SK-N-SH treated with all-trans-retinoic acid at 6 μM for 48 hours (cell line): ENCODE data around the gene GALM.
"Not testable (repeated sequence)": the region's sequence is repeated elsewhere in the genome, so short reads cannot be mapped to it uniquely, and the experiment has no call there.

Source experiments
- ATAC-seq: fragments of 200-7000 bp; cut with Tn5 transposase; 3 replicates; pipeline ENCODE4 v1.9.1; 2020; ENCODE audit warnings: mild to moderate bottlenecking, moderate library complexity
- ARNTL ChIP-seq: fragments of 450-650 bp; formaldehyde crosslinking; IDR thresholded peaks from 2 replicates; pipeline ENCODE4 v1.5.0; 2020; ENCODE audit warnings: low read depth, mild to moderate bottlenecking, moderate library complexity, borderline replicate concordance
- BACH2 ChIP-seq: fragments of 250-450 bp; sonication (Bioruptor Pico); IDR thresholded peaks from 2 replicates; pipeline ENCODE4 v1.9.0; 2021; ENCODE audit warnings: mild to moderate bottlenecking, borderline replicate concordance
- CSDC2 ChIP-seq: fragments of 250-450 bp; sonication (Bioruptor Pico); IDR thresholded peaks from 2 replicates; pipeline ENCODE4 v1.5.0; 2020; ENCODE audit warnings: mild to moderate bottlenecking, moderate library complexity
- GLIS3 ChIP-seq: fragments of 250-450 bp; sonication (Bioruptor Pico); IDR thresholded peaks from 2 replicates; pipeline ENCODE4 v1.5.0; 2020; ENCODE audit warnings: mild to moderate bottlenecking, moderate library complexity
- OSR1 ChIP-seq: fragments of 250-450 bp; sonication (Bioruptor Pico); IDR thresholded peaks from 2 replicates; pipeline ENCODE4 v1.8.0; 2022; ENCODE audit warnings: moderate library complexity, mild to moderate bottlenecking, inconsistent platforms
- RARB ChIP-seq: fragments of 250-450 bp; sonication (Bioruptor Pico); IDR thresholded peaks from 2 replicates; pipeline ENCODE4 v1.8.0; 2021; ENCODE audit warnings: mild to moderate bottlenecking, moderate library complexity
- SNAI2 ChIP-seq: fragments of 250-450 bp; sonication (Bioruptor Pico); IDR thresholded peaks from 2 replicates; pipeline ENCODE4 v1.5.0; 2020; ENCODE audit warnings: mild to moderate bottlenecking, moderate library complexity
- TOX ChIP-seq: fragments of 250-450 bp; sonication (Bioruptor Pico); IDR thresholded peaks from 2 replicates; pipeline ENCODE4 v1.8.0; 2021; ENCODE audit warnings: mild to moderate bottlenecking, moderate library complexity, borderline replicate concordance
- ZC3H10 ChIP-seq: fragments of 250-450 bp; sonication (Bioruptor Pico); IDR thresholded peaks from 2 replicates; pipeline ENCODE4 v1.5.1; 2021; ENCODE audit warnings: mild to moderate bottlenecking, moderate library complexity
- ZFP3 ChIP-seq: fragments of 250-450 bp; sonication (Bioruptor Pico); IDR thresholded peaks from 2 replicates; pipeline ENCODE4 v1.5.0; 2020; ENCODE audit warnings: mild to moderate bottlenecking, moderate library complexity
- ZFP30 ChIP-seq: fragments of 450-650 bp; formaldehyde crosslinking; IDR thresholded peaks from 2 replicates; pipeline ENCODE4 v1.5.0; 2022; ENCODE audit warnings: mild to moderate bottlenecking, moderate library complexity
- ZNF565 ChIP-seq: fragments of 450-650 bp; formaldehyde crosslinking; conservative IDR thresholded peaks from 2 replicates; pipeline ENCODE4 v1.5.0; 2020; ENCODE audit warnings: low read depth, mild to moderate bottlenecking, moderate library complexity
- ZNF70 ChIP-seq: fragments of 450-650 bp; formaldehyde crosslinking; IDR thresholded peaks from 2 replicates; pipeline ENCODE4 v1.5.0; 2020; ENCODE audit warnings: mild to moderate bottlenecking, moderate library complexity
- ZNF8 ChIP-seq: fragments of 450-650 bp; formaldehyde crosslinking; IDR thresholded peaks from 2 replicates; pipeline ENCODE4 v1.5.0; 2020; ENCODE audit warnings: mild to moderate bottlenecking, moderate library complexity
- TF ChIP-seq, protein P1 (sequence below): fragments of 250-450 bp; sonication (Bioruptor Pico); IDR thresholded peaks from 2 replicates; pipeline ENCODE4 v1.5.1; 2020; ENCODE audit warnings: low read depth, mild to moderate bottlenecking, moderate library complexity
- TF ChIP-seq, protein P2 (sequence below): fragments of 250-450 bp; sonication (Bioruptor Pico); IDR thresholded peaks from 2 replicates; pipeline ENCODE4 v1.8.0; 2020; ENCODE audit warnings: mild to moderate bottlenecking, moderate library complexity, borderline replicate concordance
- TF ChIP-seq, protein P3 (sequence below): fragments of 250-450 bp; sonication (Bioruptor Pico); IDR thresholded peaks from 2 replicates; pipeline ENCODE4 v1.8.0; 2021; ENCODE audit warnings: low read depth, mild to moderate bottlenecking, moderate library complexity, borderline replicate concordance
- TF ChIP-seq, protein P4 (sequence below): fragments of 250-450 bp; sonication (Bioruptor Pico); IDR thresholded peaks from 2 replicates; pipeline ENCODE4 v1.5.0; 2020; ENCODE audit warnings: mild to moderate bottlenecking, moderate library complexity

GALM gene

DNA sequence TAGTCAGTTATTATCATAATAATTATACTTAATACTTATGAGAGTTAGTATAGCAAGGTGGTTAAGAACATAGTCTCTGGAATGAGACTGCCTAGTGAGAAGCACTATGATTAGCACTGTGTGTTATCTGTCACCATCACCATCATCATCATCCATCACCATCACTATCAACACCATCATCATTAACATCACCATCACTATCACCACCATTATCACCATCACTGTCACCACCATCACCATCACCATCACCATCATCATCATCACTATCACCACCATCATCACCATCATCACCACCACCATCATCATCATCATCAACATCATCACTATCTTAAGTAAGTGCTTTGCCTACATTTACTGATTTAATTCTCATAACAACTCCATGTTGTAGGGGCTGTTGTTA lies 45.6 kb downstream of the GALM start:
- ATAC-seq: no peak
- TF ChIP-seq ZNF565 (CRISPR knock-in tag): no peak
- TF ChIP-seq GLIS3: no peak
- no peak for TF ChIP-seq ZC3H10 (CRISPR knock-in tag)
- TF ChIP-seq, protein P1, sequence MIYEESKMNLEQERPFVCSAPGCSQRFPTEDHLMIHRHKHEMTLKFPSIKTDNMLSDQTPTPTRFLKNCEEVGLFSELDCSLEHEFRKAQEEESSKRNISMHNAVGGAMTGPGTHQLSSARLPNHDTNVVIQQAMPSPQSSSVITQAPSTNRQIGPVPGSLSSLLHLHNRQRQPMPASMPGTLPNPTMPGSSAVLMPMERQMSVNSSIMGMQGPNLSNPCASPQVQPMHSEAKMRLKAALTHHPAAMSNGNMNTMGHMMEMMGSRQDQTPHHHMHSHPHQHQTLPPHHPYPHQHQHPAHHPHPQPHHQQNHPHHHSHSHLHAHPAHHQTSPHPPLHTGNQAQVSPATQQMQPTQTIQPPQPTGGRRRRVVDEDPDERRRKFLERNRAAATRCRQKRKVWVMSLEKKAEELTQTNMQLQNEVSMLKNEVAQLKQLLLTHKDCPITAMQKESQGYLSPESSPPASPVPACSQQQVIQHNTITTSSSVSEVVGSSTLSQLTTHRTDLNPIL (CRISPR knock-in tag): no peak
- TF ChIP-seq, all 23 proteins: peak for 0

DNA sequence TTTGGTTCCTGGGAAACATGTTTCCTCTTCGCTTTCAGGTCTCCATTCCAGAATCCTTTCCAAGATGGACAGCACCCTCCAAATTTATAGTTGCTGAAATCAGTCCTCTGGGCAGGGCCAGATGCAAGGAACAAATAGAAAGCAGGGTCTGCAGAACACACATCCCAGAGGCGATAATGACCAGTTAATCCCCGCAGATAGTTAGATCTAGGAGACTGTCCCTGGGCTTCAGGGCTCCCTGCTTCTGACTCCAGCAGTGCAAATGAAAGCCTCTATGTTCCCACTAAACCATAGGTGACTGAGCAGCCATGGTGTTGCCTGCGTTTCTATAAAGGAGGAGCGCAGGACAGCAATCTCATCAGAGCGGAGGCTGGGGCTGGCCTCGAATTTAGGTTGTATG lies 46.5 kb downstream of the GALM start:
- TF ChIP-seq, protein P2, sequence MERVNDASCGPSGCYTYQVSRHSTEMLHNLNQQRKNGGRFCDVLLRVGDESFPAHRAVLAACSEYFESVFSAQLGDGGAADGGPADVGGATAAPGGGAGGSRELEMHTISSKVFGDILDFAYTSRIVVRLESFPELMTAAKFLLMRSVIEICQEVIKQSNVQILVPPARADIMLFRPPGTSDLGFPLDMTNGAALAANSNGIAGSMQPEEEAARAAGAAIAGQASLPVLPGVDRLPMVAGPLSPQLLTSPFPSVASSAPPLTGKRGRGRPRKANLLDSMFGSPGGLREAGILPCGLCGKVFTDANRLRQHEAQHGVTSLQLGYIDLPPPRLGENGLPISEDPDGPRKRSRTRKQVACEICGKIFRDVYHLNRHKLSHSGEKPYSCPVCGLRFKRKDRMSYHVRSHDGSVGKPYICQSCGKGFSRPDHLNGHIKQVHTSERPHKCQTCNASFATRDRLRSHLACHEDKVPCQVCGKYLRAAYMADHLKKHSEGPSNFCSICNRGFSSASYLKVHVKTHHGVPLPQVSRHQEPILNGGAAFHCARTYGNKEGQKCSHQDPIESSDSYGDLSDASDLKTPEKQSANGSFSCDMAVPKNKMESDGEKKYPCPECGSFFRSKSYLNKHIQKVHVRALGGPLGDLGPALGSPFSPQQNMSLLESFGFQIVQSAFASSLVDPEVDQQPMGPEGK (CRISPR knock-in tag): no peak
- no peak for TF ChIP-seq TOX (CRISPR knock-in tag)
- ATAC-seq: no peak

DNA sequence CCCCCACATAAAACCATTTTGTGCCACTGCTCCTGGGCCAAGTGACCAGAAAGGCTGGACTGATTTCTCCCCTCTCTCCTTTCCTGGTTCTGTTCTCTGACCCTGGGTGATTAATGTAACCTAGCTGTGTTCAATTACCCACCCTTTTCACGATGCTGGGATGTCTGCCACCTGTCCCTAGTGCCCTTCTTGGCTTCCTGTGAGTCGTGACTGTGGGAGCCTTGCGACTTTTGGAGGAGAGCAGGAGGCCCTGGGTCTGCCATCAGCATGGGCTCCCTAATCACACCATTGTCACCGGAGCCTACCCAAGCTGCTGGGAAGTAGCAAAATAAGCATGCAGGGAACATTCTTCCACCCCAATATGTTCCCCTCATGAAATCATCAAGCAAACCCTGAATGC lies 47.0 kb downstream of the GALM start:
- TF ChIP-seq BACH2 (CRISPR knock-in tag) (no peak), RARB (no peak), ARNTL (CRISPR knock-in tag) (no peak), TOX (CRISPR knock-in tag) (no peak)
- TF ChIP-seq, protein P2 (CRISPR knock-in tag): no peak
- TF ChIP-seq, protein P1 (CRISPR knock-in tag): no peak
- no peak for ATAC-seq

DNA sequence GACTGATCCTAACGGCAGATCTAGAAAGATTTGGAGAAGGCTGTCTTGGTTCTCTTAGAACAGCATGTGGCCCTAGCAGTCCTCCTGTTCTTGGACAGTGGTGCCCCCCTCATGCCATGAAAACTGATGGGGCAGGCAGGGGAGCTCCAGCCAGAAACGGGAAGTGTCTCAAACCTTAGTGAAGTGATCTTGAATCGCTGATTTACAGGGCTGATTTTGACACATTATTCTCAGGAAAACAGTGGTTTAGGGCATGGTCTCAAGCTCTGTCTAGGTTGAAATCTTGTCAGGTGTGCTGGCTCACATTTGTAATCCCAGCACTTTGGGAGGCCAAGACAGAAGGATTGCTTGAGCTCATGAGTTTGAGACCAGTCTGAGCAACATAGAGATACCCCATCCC lies 47.4 kb downstream of the GALM start:
- TF ChIP-seq OSR1 (no peak), TOX (CRISPR knock-in tag) (no peak), GLIS3 (no peak), ZNF8 (CRISPR knock-in tag) (no peak), SNAI2 (CRISPR knock-in tag) (no peak), ZFP3 (no peak), CSDC2 (CRISPR knock-in tag) (no peak), ZNF565 (CRISPR knock-in tag) (no peak), ZC3H10 (CRISPR knock-in tag) (no peak), ZFP30 (CRISPR knock-in tag) (no peak), RARB (no peak), BACH2 (CRISPR knock-in tag) (no peak), ZNF70 (CRISPR knock-in tag) (no peak)
- TF ChIP-seq, protein P2 (CRISPR knock-in tag): no peak
- TF ChIP-seq, protein P3, sequence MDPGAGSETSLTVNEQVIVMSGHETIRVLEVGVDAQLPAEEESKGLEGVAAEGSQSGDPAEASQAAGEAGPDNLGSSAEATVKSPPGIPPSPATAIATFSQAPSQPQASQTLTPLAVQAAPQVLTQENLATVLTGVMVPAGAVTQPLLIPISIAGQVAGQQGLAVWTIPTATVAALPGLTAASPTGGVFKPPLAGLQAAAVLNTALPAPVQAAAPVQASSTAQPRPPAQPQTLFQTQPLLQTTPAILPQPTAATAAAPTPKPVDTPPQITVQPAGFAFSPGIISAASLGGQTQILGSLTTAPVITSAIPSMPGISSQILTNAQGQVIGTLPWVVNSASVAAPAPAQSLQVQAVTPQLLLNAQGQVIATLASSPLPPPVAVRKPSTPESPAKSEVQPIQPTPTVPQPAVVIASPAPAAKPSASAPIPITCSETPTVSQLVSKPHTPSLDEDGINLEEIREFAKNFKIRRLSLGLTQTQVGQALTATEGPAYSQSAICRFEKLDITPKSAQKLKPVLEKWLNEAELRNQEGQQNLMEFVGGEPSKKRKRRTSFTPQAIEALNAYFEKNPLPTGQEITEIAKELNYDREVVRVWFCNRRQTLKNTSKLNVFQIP: no peak
- TF ChIP-seq, protein P1 (CRISPR knock-in tag): no peak
- TF ChIP-seq, protein P4, sequence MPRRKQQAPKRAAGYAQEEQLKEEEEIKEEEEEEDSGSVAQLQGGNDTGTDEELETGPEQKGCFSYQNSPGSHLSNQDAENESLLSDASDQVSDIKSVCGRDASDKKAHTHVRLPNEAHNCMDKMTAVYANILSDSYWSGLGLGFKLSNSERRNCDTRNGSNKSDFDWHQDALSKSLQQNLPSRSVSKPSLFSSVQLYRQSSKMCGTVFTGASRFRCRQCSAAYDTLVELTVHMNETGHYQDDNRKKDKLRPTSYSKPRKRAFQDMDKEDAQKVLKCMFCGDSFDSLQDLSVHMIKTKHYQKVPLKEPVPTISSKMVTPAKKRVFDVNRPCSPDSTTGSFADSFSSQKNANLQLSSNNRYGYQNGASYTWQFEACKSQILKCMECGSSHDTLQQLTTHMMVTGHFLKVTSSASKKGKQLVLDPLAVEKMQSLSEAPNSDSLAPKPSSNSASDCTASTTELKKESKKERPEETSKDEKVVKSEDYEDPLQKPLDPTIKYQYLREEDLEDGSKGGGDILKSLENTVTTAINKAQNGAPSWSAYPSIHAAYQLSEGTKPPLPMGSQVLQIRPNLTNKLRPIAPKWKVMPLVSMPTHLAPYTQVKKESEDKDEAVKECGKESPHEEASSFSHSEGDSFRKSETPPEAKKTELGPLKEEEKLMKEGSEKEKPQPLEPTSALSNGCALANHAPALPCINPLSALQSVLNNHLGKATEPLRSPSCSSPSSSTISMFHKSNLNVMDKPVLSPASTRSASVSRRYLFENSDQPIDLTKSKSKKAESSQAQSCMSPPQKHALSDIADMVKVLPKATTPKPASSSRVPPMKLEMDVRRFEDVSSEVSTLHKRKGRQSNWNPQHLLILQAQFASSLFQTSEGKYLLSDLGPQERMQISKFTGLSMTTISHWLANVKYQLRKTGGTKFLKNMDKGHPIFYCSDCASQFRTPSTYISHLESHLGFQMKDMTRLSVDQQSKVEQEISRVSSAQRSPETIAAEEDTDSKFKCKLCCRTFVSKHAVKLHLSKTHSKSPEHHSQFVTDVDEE (CRISPR knock-in tag): no peak
- no peak for ATAC-seq

DNA sequence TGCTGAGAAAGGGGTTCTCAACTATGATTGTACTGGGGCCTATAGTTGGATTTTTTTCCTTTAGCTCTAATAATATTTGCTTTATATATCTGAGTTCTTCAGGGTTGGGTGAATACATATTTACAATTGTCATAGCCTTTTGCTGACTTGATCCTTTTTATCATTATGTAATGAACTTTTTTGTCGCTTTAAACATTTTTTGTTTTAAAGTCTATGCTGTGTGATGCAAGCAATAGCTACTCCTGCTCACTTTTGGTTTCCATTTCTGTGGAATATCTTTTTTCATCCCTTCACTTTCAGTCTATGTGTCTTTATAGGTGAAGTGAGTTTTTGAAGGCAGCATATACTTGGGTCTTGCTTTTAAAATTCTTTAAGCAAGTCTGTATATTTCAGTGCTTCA lies 49.0 kb downstream of the GALM start:
- not testable (repeated sequence) for ATAC-seq
